ENCODE measurements around the gene MBD2. TPM values are rescaled to one million over a fixed set of nuclear protein-coding genes. Genes with fewer than 3 reads are reported as not detected.

The MBD2 gene
- total and polyA plus RNA-seq, 4 donors, result 9.2 to 16.2 (median 11.4) TPM

- no peak for TF ChIP-seq EGR1 (IDR thresholded peaks at IDR 0.05; ENCODE audit: low read depth in 2 of 2)
- TF ChIP-seq YY1 (IDR thresholded peaks at IDR 0.05), result no peak
- no peak for TF ChIP-seq CTCF (IDR thresholded peaks at IDR 0.05; ENCODE audit: low read depth, low read length, missing input control)
- TF ChIP-seq TAF1 (conservative IDR thresholded peaks at IDR 0.05), result no peak
- TF ChIP-seq GABPA (IDR thresholded peaks at IDR 0.05 in 1 of 2, conservative IDR thresholded peaks at IDR 0.05 in 1 of 2), result no peak
- TF ChIP-seq, protein P1, sequence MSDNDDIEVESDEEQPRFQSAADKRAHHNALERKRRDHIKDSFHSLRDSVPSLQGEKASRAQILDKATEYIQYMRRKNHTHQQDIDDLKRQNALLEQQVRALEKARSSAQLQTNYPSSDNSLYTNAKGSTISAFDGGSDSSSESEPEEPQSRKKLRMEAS (IDR thresholded peaks at IDR 0.05), result no peak
These were observed 76.3 kb downstream of the MBD2 start (continued) for GRCh38 chr18:54148151-54148550.

DNA sequence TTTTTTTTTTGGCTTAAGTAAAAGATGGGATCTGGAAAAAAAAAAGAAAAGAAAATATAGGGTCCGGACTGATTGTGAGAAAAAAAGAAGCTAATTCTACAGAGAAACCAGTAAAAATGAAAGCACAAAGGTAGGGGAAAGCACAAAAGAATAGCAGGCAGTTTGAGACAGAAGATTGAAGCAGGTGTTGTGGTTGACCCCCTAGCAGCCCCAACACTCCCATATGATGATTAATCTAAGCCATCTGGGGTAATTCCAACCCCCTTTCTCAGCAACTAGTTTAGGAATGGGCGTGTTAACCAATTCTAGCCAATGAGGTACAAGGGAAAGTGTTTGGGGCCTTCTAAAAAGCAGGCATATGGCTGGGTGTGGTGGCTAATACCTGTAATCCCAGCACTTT lies 77.0 kb downstream of the MBD2 start:
- H3K9ac ChIP-seq (ENCODE audit: low read depth in 1 of 2, low read length in 2 of 2), result no peak overlapping the region
- 92% methylated on average over 2 of the region's 2 CpGs for WGBS
- TF ChIP-seq FOXA1 (IDR thresholded peaks at IDR 0.05) (no peak), CTCF (IDR thresholded peaks at IDR 0.05; ENCODE audit: low read depth, low read length, missing input control) (no peak), ZBTB33 (IDR thresholded peaks at IDR 0.05) (no peak), RXRA (IDR thresholded peaks at IDR 0.05) (no peak), TAF1 (conservative IDR thresholded peaks at IDR 0.05) (no peak), RAD21 (IDR thresholded peaks at IDR 0.05) (no peak), NR2F2 (IDR thresholded peaks at IDR 0.05) (no peak), HNF4A (conservative IDR thresholded peaks at IDR 0.05) (no peak), ATF3 (IDR thresholded peaks at IDR 0.05) (no peak), FOXA2 (IDR thresholded peaks at IDR 0.05) (no peak)
- TF ChIP-seq, protein P1 (IDR thresholded peaks at IDR 0.05), result no peak
- H3K36me3 ChIP-seq (ENCODE audit: control insufficient read depth in 4 of 4, insufficient read depth in 3 of 4, low read depth in 1 of 4, low read length in 3 of 4), result peaks cover 0 to 4% (median under 1%) of the 10 kb centered on the region in 4 donors
- no peaks in the 10 kb centered on the region for H3K4me1 ChIP-seq (ENCODE audit: control insufficient read depth in 4 of 4, insufficient read depth in 4 of 4, low read length in 3 of 4)
- H3K27me3 ChIP-seq (ENCODE audit: control insufficient read depth in 4 of 4, insufficient read depth in 4 of 4, low read length in 3 of 4), result no peaks in the 10 kb centered on the region
- DNase-seq (ENCODE audit: low spot score), result no peak
- no peak overlapping the region for H3K27ac ChIP-seq (ENCODE audit: low read depth in 1 of 2, low read length in 2 of 2)
- no peak overlapping the region for H3K4me3 ChIP-seq (ENCODE audit: low read depth in 1 of 3, low read length in 3 of 3)
- no peaks in the 10 kb centered on the region for H3K9me3 ChIP-seq (ENCODE audit: control insufficient read depth in 4 of 4, low read length in 3 of 4)

All from liver (tissue), 9 donors.